Endothelial cell (in vitro differentiated cells): Measurements from ENCODE around the gene TBC1D16. TPM values are rescaled to one million over a fixed set of nuclear protein-coding genes. Genes with fewer than 3 reads are reported as not detected.
A peak's percentile ranks its signal among the peaks of the same experiment; 100 is the strongest.

ENCODE experiments used
- DNase-seq: peaks from one replicate; pipeline ENCODE4 v3.0.0; 2021; ENCODE audit warnings: low spot score
- H3K27ac Mint-ChIP-seq: one replicate; pipeline ENCODE4 v1.8.0; 2021; ENCODE audit warnings: mixed read lengths, inconsistent platforms; ENCODE audit not compliant: unreplicated experiment
- H3K27me3 Mint-ChIP-seq: one replicate; pipeline ENCODE4 v1.8.0; 2021; ENCODE audit warnings: mild to moderate bottlenecking, moderate library complexity, mixed read lengths, inconsistent platforms; ENCODE audit not compliant: unreplicated experiment
- H3K36me3 Mint-ChIP-seq: one replicate; pipeline ENCODE4 v1.8.0; 2021; ENCODE audit warnings: mild to moderate bottlenecking, low read depth, mixed read lengths, inconsistent platforms; ENCODE audit not compliant: unreplicated experiment
- H3K4me1 Mint-ChIP-seq: one replicate; pipeline ENCODE4 v1.8.0; 2021; ENCODE audit warnings: mild to moderate bottlenecking, mixed read lengths, inconsistent platforms; ENCODE audit not compliant: unreplicated experiment
- H3K4me3 Mint-ChIP-seq: one replicate; pipeline ENCODE4 v1.8.0; 2021; ENCODE audit warnings: mild to moderate bottlenecking, mixed read lengths, inconsistent platforms; ENCODE audit not compliant: unreplicated experiment
- H3K9me3 Mint-ChIP-seq: one replicate; pipeline ENCODE4 v1.8.0; 2021; ENCODE audit warnings: mixed read lengths, inconsistent platforms; ENCODE audit not compliant: unreplicated experiment
- total RNA-seq: library from RNA; stranded (reverse); fragmentation: NEBNext Ultra II Directional; extraction: Animal tissue kit (Norgen Biotek cat#: 25700); gene quantifications from one replicate; pipeline ENCODE4 v1.2.1, GENCODE V29; 2021; ENCODE audit not compliant: unreplicated experiment
- TF ChIP-seq, protein P1 (sequence below): fragments of 200-600 bp; sonication (generic); IDR thresholded peaks from one replicate; pipeline ENCODE4 v1.5.0; 2021; ENCODE audit warnings: antibody characterized with exemption; ENCODE audit not compliant: unreplicated experiment

Gene TBC1D16
- total RNA-seq, 1 donor from 2014 or later, result 126 TPM

DNA sequence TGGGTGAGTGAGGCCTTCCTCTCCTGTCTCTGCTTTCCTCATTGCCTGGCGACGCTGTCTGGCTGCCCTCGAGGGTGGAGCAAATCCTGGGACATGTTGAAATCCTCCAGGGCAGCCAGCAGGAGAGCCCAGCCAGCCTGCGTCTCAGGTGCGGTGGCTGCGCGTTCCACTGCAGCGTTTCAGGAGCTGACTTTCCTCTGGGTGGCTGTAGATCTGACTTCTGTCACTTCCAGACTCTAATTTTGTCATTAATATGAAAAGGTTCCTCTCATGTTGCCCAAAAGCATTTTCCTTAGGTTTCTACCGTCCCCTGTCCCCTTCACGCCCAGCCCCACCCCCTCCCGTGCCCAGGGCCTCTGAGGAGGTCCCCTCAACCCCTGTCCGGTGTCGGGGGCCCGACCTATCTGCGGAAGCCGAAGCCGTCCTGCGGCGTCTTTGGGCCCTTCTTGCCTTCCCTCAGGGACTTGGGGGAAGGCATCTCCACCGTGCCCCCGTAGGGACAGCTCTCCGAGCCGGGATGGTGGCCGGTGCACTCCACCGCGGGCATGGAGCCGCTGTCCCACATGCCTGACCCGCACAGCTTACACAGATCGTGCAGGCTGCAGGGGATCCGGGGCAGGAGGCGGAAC, 95.1 kb downstream of the TBC1D16 start:
- H3K27me3 Mint-ChIP-seq, result peaks cover 18% of the 10 kb centered on the region
- H3K4me1 Mint-ChIP-seq, result peaks cover 3% of the 10 kb centered on the region
- H3K27ac Mint-ChIP-seq, result no peak overlapping the region
- H3K36me3 Mint-ChIP-seq, result peaks cover 20% of the 10 kb centered on the region
- DNase-seq, result no peak
- no peaks in the 10 kb centered on the region for H3K9me3 Mint-ChIP-seq
- TF ChIP-seq, protein P1, sequence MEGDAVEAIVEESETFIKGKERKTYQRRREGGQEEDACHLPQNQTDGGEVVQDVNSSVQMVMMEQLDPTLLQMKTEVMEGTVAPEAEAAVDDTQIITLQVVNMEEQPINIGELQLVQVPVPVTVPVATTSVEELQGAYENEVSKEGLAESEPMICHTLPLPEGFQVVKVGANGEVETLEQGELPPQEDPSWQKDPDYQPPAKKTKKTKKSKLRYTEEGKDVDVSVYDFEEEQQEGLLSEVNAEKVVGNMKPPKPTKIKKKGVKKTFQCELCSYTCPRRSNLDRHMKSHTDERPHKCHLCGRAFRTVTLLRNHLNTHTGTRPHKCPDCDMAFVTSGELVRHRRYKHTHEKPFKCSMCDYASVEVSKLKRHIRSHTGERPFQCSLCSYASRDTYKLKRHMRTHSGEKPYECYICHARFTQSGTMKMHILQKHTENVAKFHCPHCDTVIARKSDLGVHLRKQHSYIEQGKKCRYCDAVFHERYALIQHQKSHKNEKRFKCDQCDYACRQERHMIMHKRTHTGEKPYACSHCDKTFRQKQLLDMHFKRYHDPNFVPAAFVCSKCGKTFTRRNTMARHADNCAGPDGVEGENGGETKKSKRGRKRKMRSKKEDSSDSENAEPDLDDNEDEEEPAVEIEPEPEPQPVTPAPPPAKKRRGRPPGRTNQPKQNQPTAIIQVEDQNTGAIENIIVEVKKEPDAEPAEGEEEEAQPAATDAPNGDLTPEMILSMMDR, result no peak
- H3K4me3 Mint-ChIP-seq, result no peak overlapping the region

DNA sequence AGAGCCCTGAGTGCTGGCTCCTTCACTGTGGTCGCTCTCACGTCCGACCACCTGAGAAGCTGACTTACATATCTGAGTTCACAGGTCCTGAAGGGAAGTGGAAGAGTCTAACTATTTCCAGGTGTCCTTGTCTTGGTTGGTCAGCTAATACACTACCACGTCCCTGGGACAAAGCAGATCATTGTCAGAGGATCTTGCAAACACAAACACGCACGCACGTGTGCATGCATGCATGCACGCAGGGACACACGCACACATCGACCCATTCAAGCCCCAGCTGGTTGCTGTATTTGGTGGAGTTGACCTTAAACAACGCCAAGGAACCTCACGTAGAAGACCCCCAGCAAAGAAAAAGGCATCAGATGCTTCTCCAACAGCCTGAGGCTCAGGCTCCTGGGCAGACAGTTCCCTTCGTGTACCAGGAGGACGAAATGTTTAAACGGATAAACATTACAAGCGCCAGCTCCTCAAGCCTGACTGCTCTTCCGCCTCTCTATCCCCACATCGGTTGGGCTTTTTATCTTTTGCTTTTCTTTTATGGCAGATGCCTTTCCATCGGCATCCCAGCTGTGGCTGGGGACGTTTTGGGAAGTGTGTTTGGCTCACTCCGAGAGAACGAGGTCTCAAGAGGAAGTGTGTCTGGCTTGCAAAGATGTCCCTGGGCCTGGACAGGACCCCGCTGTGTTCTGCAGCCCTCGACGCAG, 95.8 kb downstream of the TBC1D16 start:
- H3K36me3 Mint-ChIP-seq, result peaks cover 23% of the 10 kb centered on the region
- no peak overlapping the region for H3K27ac Mint-ChIP-seq
- H3K4me3 Mint-ChIP-seq, result peak overlapping the region; percentile 33
- TF ChIP-seq, protein P1, result no peak
- DNase-seq, result no peak
- no peaks in the 10 kb centered on the region for H3K9me3 Mint-ChIP-seq
- peaks cover 21% of the 10 kb centered on the region for H3K27me3 Mint-ChIP-seq
- peaks cover 3% of the 10 kb centered on the region for H3K4me1 Mint-ChIP-seq

DNA sequence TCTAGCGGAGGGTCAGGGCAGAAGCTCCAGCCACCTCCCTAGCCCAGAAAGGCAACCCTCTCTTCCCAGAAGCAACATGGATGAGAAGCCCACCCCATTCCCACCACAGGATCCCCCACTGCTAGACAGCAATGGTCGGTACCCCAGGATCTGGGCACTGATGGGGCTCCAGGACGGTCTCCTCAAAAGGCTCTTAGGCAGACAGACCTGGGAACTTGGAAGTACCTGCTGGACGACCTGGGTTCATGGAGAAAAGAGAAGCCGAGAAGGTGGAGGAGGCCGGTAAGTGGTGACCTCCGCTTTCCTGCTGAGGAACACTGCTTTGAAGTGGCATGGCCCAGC, 96.6 kb downstream of the TBC1D16 start:
- H3K4me3 Mint-ChIP-seq, result peak overlapping the region; percentile 21
- peaks cover 6% of the 10 kb centered on the region for H3K4me1 Mint-ChIP-seq
- H3K36me3 Mint-ChIP-seq, result peaks cover 18% of the 10 kb centered on the region
- TF ChIP-seq, protein P1, result no peak
- H3K9me3 Mint-ChIP-seq, result no peaks in the 10 kb centered on the region
- H3K27me3 Mint-ChIP-seq, result peaks cover 18% of the 10 kb centered on the region
- no peak for DNase-seq
- no peak overlapping the region for H3K27ac Mint-ChIP-seq

DNA sequence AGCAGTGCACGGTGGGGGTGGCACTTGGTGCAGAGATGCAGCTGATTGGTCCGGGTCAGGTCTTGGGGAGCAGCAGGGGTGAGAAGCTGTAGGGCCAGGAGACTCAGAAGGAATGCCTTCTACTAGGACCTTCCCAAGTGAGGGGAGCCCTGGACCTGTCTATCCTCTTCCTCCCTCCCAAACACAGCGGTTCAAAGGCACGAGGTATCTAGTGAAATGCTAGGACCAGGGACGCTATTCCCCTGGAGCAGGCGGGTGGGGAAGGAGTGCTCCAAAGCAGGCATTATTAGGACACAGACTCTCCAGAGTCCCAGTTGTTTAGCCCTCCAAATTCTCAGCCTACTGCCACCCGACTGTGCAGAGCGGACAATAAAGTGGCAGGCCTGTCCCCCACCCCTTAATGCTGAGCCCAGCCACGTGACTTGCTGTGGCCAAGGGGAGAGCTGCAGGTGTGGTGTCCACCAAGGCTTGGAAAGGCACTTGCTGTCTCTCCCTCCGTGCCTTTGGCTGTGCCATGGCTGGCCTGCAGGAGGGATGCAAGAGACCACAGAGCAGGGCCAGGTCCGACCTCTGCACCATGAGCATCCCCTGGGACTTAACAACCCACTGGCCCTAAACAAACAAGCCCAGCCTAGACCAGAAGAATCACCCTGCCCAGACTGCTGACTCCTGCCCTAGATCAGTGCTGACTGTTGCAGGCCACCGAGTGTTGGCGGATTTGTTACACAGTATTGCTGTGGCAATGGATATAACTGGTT, 97.2 kb downstream of the TBC1D16 start:
- Mint-ChIP-seq H3K36me3 (peaks cover 13% of the 10 kb centered on the region), H3K27ac (no peak overlapping the region), H3K27me3 (peaks cover 17% of the 10 kb centered on the region), H3K9me3 (no peaks in the 10 kb centered on the region), H3K4me1 (peaks cover 12% of the 10 kb centered on the region), H3K4me3 (peak overlapping the region; percentile 21)
- no peak for DNase-seq
- TF ChIP-seq, protein P1, result no peak
